ENCODE data around the gene TLR3. TPM values are rescaled to one million over a fixed set of nuclear protein-coding genes. Genes with fewer than 3 reads are reported as not detected.

Gene TLR3
- total RNA-seq, 1 donor from 2014 or later = 10.6 TPM

DNA sequence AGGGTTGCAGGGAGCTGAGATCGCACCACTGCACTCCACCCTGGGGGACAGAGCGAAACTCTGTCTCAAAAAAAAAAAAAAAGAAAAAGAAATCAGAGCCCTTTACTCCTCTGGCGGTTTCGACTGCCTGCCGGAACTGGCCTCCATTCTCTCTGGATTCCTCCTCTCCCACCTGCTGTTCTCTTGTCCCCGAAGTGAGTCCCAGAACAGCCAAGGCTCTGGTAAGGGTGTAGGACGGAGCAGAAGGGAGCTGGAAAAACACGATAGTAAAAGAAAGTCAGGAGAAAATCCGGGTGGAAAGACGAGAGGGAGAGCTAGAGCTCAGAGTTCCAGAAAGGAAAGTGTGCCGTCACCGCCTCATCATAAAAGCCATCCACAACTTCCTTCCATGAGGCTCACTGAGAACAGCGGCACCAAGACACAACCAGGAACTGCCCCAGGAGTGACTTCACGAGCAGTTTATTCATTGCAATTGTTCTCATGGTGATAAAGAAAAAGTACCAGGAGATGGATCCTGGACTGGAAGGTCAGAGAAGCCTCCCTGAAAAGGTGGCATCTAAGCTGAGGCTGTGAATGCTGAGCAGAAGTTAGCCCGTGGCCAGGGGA lies 12.3 kb downstream of the TLR3 start:
- H3K36me3 ChIP-seq = no peaks in the 10 kb centered on the region

DNA sequence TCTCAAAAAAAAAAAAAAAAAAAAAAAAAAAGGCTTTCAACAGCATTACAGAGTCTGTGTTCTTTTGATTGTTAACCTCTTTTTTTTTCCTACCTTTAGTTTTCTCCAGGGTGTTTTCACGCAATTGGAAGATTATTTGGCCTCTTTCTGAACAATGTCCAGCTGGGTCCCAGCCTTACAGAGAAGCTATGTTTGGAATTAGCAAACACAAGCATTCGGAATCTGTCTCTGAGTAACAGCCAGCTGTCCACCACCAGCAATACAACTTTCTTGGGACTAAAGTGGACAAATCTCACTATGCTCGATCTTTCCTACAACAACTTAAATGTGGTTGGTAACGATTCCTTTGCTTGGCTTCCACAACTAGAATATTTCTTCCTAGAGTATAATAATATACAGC lies 13.3 kb downstream of the TLR3 start:
- no peak for TF ChIP-seq POLR2A (IDR thresholded peaks at IDR 0.05)
- no peak for TF ChIP-seq POLR2AphosphoS5 (IDR thresholded peaks at IDR 0.05; ENCODE audit: insufficient read depth in 1 of 2, low read depth in 1 of 2)
- TF ChIP-seq, protein P1, sequence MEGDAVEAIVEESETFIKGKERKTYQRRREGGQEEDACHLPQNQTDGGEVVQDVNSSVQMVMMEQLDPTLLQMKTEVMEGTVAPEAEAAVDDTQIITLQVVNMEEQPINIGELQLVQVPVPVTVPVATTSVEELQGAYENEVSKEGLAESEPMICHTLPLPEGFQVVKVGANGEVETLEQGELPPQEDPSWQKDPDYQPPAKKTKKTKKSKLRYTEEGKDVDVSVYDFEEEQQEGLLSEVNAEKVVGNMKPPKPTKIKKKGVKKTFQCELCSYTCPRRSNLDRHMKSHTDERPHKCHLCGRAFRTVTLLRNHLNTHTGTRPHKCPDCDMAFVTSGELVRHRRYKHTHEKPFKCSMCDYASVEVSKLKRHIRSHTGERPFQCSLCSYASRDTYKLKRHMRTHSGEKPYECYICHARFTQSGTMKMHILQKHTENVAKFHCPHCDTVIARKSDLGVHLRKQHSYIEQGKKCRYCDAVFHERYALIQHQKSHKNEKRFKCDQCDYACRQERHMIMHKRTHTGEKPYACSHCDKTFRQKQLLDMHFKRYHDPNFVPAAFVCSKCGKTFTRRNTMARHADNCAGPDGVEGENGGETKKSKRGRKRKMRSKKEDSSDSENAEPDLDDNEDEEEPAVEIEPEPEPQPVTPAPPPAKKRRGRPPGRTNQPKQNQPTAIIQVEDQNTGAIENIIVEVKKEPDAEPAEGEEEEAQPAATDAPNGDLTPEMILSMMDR (IDR thresholded peaks at IDR 0.05) = no peak
- DNase-seq (ENCODE audit: extremely low spot score in 2 of 2) = no peak
- no peaks in the 10 kb centered on the region for H3K36me3 ChIP-seq
- intact Hi-C loops (cut with DNase I) = no loop called here
- no peaks in the 10 kb centered on the region for H3K9me3 ChIP-seq
- no peak overlapping the region for H3K27ac ChIP-seq
- H3K4me3 ChIP-seq = no peak overlapping the region
- no peaks in the 10 kb centered on the region for H3K4me1 ChIP-seq
- no peaks in the 10 kb centered on the region for H3K27me3 ChIP-seq

More for the DNA sequence above, 12.3 kb downstream of the TLR3 start:
- H3K27me3 ChIP-seq = no peaks in the 10 kb centered on the region
- DNase-seq (ENCODE audit: extremely low spot score in 2 of 2) = no peak
- no peak for TF ChIP-seq POLR2AphosphoS5 (IDR thresholded peaks at IDR 0.05; ENCODE audit: insufficient read depth in 1 of 2, low read depth in 1 of 2)
- TF ChIP-seq POLR2A (IDR thresholded peaks at IDR 0.05) = no peak
- TF ChIP-seq, protein P1 (IDR thresholded peaks at IDR 0.05) = no peak
- H3K4me3 ChIP-seq = no peak overlapping the region
- H3K27ac ChIP-seq = no peak overlapping the region
- no peaks in the 10 kb centered on the region for H3K9me3 ChIP-seq
- intact Hi-C loops (cut with DNase I) = no loop called here
- H3K4me1 ChIP-seq = no peaks in the 10 kb centered on the region

DNA sequence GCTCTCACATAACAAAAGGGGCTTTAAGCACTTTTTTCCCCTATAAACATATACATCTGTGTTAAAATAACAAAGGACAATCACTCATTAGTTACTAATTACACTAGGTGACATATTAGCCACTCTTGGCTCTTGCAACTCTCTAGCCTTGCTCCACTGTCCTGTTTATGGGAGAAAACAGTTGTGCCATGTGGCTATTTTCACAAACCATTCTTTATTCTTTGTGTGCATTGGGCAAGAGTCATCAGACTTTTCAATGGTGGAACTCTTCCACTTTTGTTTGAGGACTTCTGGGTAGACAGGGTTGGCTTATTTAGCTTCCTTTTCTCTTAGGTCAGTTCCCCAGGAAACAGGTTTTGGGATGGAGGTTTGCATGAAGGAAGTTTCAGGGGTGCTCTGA lies 19.6 kb downstream of the TLR3 start:
- Histone ChIP-seq H3K36me3 (no peaks in the 10 kb centered on the region), H3K27me3 (no peaks in the 10 kb centered on the region), H3K4me1 (no peaks in the 10 kb centered on the region)

DNA sequence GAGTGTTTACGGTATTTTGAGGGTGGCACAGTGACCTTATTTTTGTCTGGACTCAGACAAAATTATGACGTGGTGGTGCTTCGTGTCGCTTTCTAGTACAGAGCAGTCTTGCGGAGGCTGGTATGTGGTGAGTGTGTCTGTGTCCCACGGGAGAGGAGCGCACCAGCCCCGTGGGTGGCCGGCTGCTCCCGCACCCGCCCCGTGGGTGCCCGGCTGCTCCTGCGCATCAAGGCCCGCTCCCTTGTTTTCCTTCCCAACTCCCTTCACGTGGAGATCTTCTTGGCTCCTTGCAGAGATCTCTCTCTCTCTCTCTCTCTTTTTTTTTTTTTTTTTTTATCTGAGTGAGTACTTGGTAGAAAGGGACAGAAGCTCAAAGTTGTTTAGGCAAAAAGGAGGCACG lies 23.3 kb downstream of the TLR3 start:
- Histone ChIP-seq H3K4me1 (no peaks in the 10 kb centered on the region), H3K27me3 (no peaks in the 10 kb centered on the region), H3K4me3 (no peak overlapping the region), H3K9me3 (no peaks in the 10 kb centered on the region), H3K27ac (no peak overlapping the region), H3K36me3 (no peaks in the 10 kb centered on the region)
- TF ChIP-seq POLR2A (IDR thresholded peaks at IDR 0.05) = no peak
- no peak for TF ChIP-seq POLR2AphosphoS5 (IDR thresholded peaks at IDR 0.05; ENCODE audit: insufficient read depth in 1 of 2, low read depth in 1 of 2)
- TF ChIP-seq, protein P1 (IDR thresholded peaks at IDR 0.05) = no peak
- no peak for DNase-seq (ENCODE audit: extremely low spot score in 2 of 2)
- intact Hi-C loops (cut with DNase I) = no loop called here

More for the DNA sequence above, 19.6 kb downstream of the TLR3 start:
- intact Hi-C loops (cut with DNase I) = loop anchor here (5.0 kb wide), 1 partner anchor 1111 kb away; no protein-coding TSS in a partner anchor
- Histone ChIP-seq H3K27ac (no peak overlapping the region), H3K4me3 (no peak overlapping the region), H3K9me3 (no peaks in the 10 kb centered on the region)
- TF ChIP-seq, protein P1 (IDR thresholded peaks at IDR 0.05) = no peak
- TF ChIP-seq POLR2A (IDR thresholded peaks at IDR 0.05) (no peak), POLR2AphosphoS5 (IDR thresholded peaks at IDR 0.05; ENCODE audit: insufficient read depth in 1 of 2, low read depth in 1 of 2) (no peak)
- no peak for DNase-seq (ENCODE audit: extremely low spot score in 2 of 2)

DNA sequence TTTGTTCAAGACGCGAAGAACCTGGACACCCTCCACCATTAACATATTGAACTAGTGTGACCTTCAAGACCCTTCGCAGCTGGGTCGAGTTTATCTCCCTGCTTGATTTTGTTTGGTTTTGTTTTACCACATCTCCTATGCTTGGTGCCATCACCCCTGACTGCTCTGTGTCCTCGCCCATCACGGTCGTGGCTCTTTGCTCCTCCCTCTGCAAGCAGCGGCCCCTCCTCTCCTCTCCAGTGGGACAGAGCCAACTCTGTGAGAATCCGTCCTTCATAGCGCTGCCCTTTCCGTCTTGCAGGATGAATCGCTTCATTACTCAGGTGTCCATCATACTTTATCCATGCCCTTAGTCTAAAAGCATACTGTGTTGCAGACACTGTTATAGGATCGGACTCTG lies 26.4 kb downstream of the TLR3 start:
- intact Hi-C loops (cut with DNase I) = no loop called here
- peak overlapping the region in 1 of 2 donors; percentile 10 for H3K4me3 ChIP-seq

More for the DNA sequence above, 26.4 kb downstream of the TLR3 start:
- no peak for TF ChIP-seq POLR2A (IDR thresholded peaks at IDR 0.05)
- no peak for TF ChIP-seq POLR2AphosphoS5 (IDR thresholded peaks at IDR 0.05; ENCODE audit: insufficient read depth in 1 of 2, low read depth in 1 of 2)
- TF ChIP-seq, protein P1 (IDR thresholded peaks at IDR 0.05) = no peak
- H3K9me3 ChIP-seq = no peaks in the 10 kb centered on the region
- H3K36me3 ChIP-seq = no peaks in the 10 kb centered on the region
- H3K27ac ChIP-seq = no peak overlapping the region
- no peak for DNase-seq (ENCODE audit: extremely low spot score in 2 of 2)
- no peaks in the 10 kb centered on the region for H3K4me1 ChIP-seq
- no peaks in the 10 kb centered on the region for H3K27me3 ChIP-seq

Measured in vagina (tissue), 2 donors.